Bone marrow (tissue), 2 donors: ENCODE data around the gene IL24.

Experiments
- DNase-seq, 2 donors: peaks; one replicate each; lab custom pipeline; 2025; lab: John Stamatoyannopoulos, UW

The IL24 gene

DNA sequence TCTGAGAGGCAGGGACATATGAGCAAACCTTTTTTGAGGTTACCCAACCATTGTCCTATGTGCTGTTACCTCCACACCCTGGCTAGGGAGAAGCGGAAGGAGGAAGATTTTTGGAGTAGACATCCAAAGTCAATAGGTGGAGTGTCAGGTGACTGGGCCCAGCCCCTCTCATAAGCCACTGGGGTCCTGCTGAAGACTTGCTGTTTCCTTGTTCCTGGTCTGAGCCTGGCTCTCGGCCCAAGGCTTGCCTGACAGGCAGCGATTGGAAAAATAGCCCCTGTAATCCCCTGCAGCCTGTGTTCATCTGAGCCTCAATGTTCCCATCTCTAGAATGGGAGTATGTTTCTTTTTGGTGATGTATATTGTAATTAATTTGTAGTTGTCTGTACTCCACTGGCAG is 55.9 kb downstream of the IL24 start:
- DNase-seq: no peak

DNA sequence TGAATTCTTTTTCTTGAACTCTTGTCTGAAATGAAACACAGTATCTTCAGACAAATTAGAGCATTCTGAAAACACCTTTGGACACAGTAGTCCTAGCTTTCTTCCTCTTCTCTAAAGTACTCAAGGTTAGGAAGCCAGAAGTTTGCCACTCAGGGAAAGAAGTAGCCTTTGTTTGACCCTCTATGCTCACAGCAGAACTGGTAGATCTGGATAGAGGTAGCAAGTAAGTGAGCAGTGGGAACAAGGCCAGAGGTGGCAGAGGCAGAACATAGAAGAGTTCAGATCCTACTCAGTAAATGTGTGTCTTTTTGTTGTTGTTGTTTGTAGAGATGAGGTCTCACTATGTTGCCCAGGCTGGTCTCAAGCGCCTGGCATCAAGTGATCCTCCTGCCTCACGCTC is 56.4 kb downstream of the IL24 start:
- DNase-seq: no peak
